H1 (cell line): ENCODE results near the gene NR2E3.

Experiments
- CBX8 ChIP-seq: fragments of 300-800, 300-1000 bp; sonication (generic); IDR thresholded peaks from 2 replicates; pipeline ENCODE4 v1.7.1; 2016; ENCODE audit warnings: low read depth, low read length, borderline replicate concordance
- HDAC6 ChIP-seq: IDR thresholded peaks from one replicate; pipeline ENCODE4 v1.7.1; 2012; ENCODE audit warnings: low read depth, mild to moderate bottlenecking, inconsistent platforms, low read length, moderate library complexity
- POLR2A ChIP-seq, 2 experiments: IDR thresholded peaks; 1 replicate in 1 of 2; 2 replicates in 1 of 2; pipeline ENCODE4 v1.6.1; 2011; ENCODE audit warnings: low read depth in 2 of 2, low read length in 2 of 2, mild to moderate bottlenecking in 2 of 2; ENCODE audit errors: control extremely low read depth in 1 of 2

- no peak for TF ChIP-seq HDAC6
- no peak for TF ChIP-seq POLR2A (IDR thresholded peaks at IDR 0.05; ENCODE audit: control extremely low read depth in 1 of 2, low read depth in 2 of 2, low read length in 2 of 2)
- no peak for TF ChIP-seq CBX8
These were observed 31.2 kb downstream of the NR2E3 start for GRCh38 chr15:71841563-71841962.
